Smooth muscle cell (in vitro differentiated cells): ENCODE results near the gene ZNF593OS. TPM values are rescaled to one million over a fixed set of nuclear protein-coding genes. Genes with fewer than 3 reads are reported as not detected.

Source experiments
- DNase-seq: peaks from one replicate; lab custom pipeline; 2025; ENCODE audit not compliant: unreplicated experiment; lab: John Stamatoyannopoulos, UW
- H2AFZ ChIP-seq: fragments of 200-600 bp; sonication (generic); 2 replicates; pipeline ENCODE4 v1.6.0; 2016; ENCODE audit warnings: antibody characterized with exemption, low read depth, mild to moderate bottlenecking
- H3F3A ChIP-seq: fragments of 200-600 bp; sonication (generic); 2 replicates; pipeline ENCODE4 v1.6.0; 2017; ENCODE audit warnings: antibody characterized with exemption, low read depth
- H3K27ac ChIP-seq: fragments of 200-600 bp; sonication (generic); 2 replicates; pipeline ENCODE4 v1.5.1; 2016; ENCODE audit warnings: low read depth, mild to moderate bottlenecking
- H3K27me3 ChIP-seq: fragments of 200-600 bp; sonication (generic); 2 replicates; pipeline ENCODE4 v1.6.1; 2016; ENCODE audit warnings: low read depth, mild to moderate bottlenecking
- H3K36me3 ChIP-seq: fragments of 200-600 bp; sonication (generic); 2 replicates; pipeline ENCODE4 v1.5.1; 2016; ENCODE audit warnings: low read depth
- H3K4me1 ChIP-seq: fragments of 200-600 bp; sonication (generic); 2 replicates; pipeline ENCODE4 v1.5.1; 2016; ENCODE audit warnings: low read depth
- H3K4me2 ChIP-seq: fragments of 200-600 bp; sonication (generic); 2 replicates; pipeline ENCODE4 v1.6.0; 2016; ENCODE audit warnings: mild to moderate bottlenecking
- H3K4me3 ChIP-seq: fragments of 200-600 bp; sonication (generic); 2 replicates; pipeline ENCODE4 v1.5.1; 2016; ENCODE audit warnings: mild to moderate bottlenecking
- H3K79me2 ChIP-seq: fragments of 200-600 bp; sonication (generic); 2 replicates; pipeline ENCODE4 v1.6.0; 2016; ENCODE audit warnings: low read depth, mild to moderate bottlenecking
- H3K9ac ChIP-seq: fragments of 200-600 bp; sonication (generic); 2 replicates; pipeline ENCODE4 v1.6.0; 2016; ENCODE audit warnings: low read depth
- H3K9me3 ChIP-seq: fragments of 200-600 bp; sonication (generic); replicated peaks from 2 replicates; pipeline ENCODE4 v1.5.1; 2016; ENCODE audit warnings: low read depth
- H4K20me1 ChIP-seq: fragments of 200-600 bp; sonication (generic); 2 replicates; pipeline ENCODE4 v1.6.0; 2016; ENCODE audit warnings: low read depth
- WGBS: methylation state at CpG from one replicate; pipeline ENCODE4 v1.1.7; 2016; ENCODE audit warnings: low lambda C conversion rate; 5-methylcytosine and 5-hydroxymethylcytosine counted together
- polyA plus RNA-seq: library from polyadenylated mRNA; unstranded; fragments of >200 nt; fragmentation: Nextera tagmentation; extraction: Ambion mirVana; gene quantifications from 2 replicates; pipeline ENCODE4 v1.2.1, GENCODE V29; 2016
- total RNA-seq: library from RNA; depleted of rRNA; stranded (reverse); fragments of >200 nt; gene quantifications from 2 replicates; pipeline ENCODE4 v1.2.3, GENCODE V29; 2014
- TF ChIP-seq, protein P1 (sequence below): fragments of 200-600 bp; sonication (generic); IDR thresholded peaks from 2 replicates; pipeline ENCODE4 v1.5.1; 2017; ENCODE audit warnings: borderline replicate concordance, mild to moderate bottlenecking, antibody characterized with exemption; ENCODE audit not compliant: insufficient read depth, poor library complexity, severe bottlenecking

ZNF593OS gene
- total and polyA plus RNA-seq, 2 experiments from 2014 or later: not detected

DNA sequence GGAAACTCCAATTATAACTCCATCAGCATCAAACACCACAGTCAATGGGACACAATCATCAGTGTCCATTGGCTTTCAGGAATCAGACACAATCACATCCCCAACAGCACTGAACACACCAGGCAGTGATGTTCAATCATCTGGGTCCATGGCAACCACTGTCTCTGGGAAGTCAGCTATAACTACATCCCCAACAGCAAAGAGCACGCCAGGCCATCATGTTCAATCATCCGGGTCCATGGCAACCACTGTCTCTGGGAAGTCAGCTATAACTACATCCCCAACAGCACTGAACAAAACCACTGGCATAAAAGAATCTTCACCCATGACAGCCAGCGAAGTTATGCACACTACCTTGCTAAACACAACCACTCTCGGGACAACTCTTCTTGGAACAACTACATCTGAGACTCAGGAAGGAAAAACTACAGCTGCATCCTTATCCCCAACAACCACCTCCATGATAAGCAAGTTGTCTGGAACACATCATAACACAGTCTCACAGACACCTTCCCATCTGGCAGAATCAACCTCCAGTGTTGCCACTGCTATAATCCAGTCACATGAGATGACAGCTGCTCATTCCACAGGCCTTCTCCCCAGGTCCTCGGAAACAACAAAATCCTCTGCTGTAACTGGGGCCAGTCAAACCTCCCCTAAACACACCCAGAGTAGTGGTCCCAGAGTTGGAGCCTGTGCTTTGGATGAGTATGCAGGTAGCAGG is 38.7 kb upstream of the ZNF593OS start:
- Histone ChIP-seq H3K27me3 (no peaks in the 10 kb centered on the region), H3K27ac (no peak overlapping the region), H3F3A (no peaks in the 10 kb centered on the region), H3K9ac (no peak overlapping the region), H3K79me2 (no peaks in the 10 kb centered on the region), H3K36me3 (no peaks in the 10 kb centered on the region), H2AFZ (no peak overlapping the region), H3K4me1 (no peaks in the 10 kb centered on the region), H3K9me3 (no peaks in the 10 kb centered on the region), H4K20me1 (no peaks in the 10 kb centered on the region), H3K4me2 (no peak overlapping the region), H3K4me3 (no peak overlapping the region)
- WGBS: 88% methylated on average over 5 of the region's 5 CpGs
- no peak for DNase-seq
- TF ChIP-seq, protein P1, sequence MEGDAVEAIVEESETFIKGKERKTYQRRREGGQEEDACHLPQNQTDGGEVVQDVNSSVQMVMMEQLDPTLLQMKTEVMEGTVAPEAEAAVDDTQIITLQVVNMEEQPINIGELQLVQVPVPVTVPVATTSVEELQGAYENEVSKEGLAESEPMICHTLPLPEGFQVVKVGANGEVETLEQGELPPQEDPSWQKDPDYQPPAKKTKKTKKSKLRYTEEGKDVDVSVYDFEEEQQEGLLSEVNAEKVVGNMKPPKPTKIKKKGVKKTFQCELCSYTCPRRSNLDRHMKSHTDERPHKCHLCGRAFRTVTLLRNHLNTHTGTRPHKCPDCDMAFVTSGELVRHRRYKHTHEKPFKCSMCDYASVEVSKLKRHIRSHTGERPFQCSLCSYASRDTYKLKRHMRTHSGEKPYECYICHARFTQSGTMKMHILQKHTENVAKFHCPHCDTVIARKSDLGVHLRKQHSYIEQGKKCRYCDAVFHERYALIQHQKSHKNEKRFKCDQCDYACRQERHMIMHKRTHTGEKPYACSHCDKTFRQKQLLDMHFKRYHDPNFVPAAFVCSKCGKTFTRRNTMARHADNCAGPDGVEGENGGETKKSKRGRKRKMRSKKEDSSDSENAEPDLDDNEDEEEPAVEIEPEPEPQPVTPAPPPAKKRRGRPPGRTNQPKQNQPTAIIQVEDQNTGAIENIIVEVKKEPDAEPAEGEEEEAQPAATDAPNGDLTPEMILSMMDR: no peak

DNA sequence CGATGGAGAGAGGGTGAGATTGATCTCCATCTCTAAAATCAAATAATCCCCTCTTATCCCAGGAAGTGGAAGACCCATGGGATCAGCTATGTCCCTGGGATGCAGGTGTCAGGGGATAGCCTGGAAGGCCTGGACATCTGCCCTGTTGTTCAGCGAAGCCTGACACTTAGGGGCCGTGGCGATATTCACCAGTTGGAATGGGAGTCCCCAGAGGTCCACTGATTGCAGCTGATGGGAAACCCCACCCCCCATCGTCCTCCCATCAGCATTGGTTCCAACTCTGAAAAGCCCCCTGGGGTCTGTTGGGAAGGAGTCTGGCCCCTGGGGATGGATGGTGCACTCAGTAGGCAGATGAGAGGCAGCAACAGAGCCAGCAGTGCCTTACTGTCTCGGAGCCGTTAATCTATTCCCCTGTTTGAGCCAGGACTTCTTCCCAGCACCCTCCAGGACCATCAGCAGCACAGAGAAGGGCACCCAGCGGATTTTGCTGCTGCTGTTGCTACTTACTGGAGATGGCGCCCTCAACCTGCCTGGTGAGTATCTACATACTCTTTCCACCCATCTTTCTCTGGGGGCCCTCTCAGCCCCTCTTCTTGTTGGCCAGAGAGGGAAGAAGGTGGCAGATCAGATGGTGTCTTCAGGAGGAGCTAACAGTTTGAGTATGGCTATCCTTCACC is 32.1 kb upstream of the ZNF593OS start:
- WGBS: 79% methylated on average over 9 of the region's 9 CpGs
- TF ChIP-seq, protein P1: no peak

GRCh38 chr1:26200413-26200812 is 28.8 kb upstream of the ZNF593OS start:
- Histone ChIP-seq H3F3A (no peaks in the 10 kb centered on the region), H3K9me3 (no peaks in the 10 kb centered on the region), H3K27ac (no peak overlapping the region), H3K4me2 (no peak overlapping the region), H3K36me3 (no peaks in the 10 kb centered on the region), H4K20me1 (no peaks in the 10 kb centered on the region), H3K9ac (no peak overlapping the region), H3K27me3 (no peaks in the 10 kb centered on the region), H3K4me3 (no peak overlapping the region), H2AFZ (no peak overlapping the region), H3K4me1 (no peaks in the 10 kb centered on the region), H3K79me2 (no peaks in the 10 kb centered on the region)
- no peak for DNase-seq
- TF ChIP-seq, protein P1: no peak
- WGBS: 88% methylated on average over 5 of the region's 5 CpGs

More for the DNA sequence above, 32.1 kb upstream of the ZNF593OS start:
- H3K9ac ChIP-seq: no peak overlapping the region
- H2AFZ ChIP-seq: no peak overlapping the region
- H4K20me1 ChIP-seq: no peaks in the 10 kb centered on the region
- no peak overlapping the region for H3K4me2 ChIP-seq
- H3K9me3 ChIP-seq: no peaks in the 10 kb centered on the region
- no peak overlapping the region for H3K4me3 ChIP-seq
- no peak overlapping the region for H3K27ac ChIP-seq
- DNase-seq: no peak
- no peaks in the 10 kb centered on the region for H3F3A ChIP-seq
- H3K36me3 ChIP-seq: no peaks in the 10 kb centered on the region
- H3K4me1 ChIP-seq: no peaks in the 10 kb centered on the region
- no peaks in the 10 kb centered on the region for H3K79me2 ChIP-seq
- H3K27me3 ChIP-seq: no peaks in the 10 kb centered on the region
